Measurements from ENCODE around the gene PPARG.
"Not testable (repeated sequence)": the region's sequence is repeated elsewhere in the genome, so short reads cannot be mapped to it uniquely, and the experiment has no call there.

Gene PPARG

DNA sequence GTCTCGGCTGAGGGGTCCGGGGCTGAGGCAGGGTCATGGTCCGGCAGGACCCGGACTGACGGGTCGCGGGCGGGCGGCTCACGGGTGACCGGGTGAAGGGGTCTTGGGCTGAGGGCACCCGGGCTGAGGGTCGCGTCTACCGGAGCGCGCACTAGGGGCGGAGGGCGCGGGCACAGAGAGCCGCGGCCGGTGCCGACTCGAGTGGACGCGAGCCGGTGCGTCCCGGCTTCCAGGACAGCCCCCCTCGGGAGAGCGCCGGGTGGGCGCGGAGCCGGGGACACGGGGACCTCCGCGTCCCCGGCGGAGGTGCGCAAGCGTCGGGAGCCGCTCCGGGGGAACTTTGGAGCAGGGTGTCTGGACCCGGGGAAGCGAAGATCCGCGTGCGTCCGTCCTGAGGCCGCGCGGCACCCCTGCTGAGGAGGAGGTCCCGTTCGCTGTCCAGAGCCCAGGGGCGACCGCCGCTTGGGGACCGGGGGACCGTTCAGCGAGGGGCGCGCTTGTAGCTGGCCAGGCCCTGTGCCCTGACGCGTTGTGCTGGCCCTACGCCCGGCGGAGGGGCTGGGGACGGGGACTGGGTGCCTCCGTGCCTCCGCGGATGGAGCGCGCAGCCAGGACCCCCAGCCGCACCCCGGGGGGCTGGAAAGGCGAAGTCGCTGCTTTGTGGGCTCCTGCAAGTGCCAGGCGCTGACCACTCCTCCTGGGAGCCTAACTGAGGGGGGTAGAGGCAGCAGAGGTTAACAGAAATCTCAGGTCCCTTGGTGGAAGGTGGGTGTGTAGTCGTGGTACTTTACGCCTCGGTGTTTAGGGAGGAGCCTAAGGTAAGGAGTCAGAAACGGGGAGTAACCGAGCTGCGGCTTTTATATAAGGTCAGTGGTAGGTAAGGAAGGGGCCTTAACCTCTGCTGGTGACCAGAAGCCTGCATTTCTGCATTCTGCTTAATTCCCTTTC, at the start of gene PPARG:
Gene PPARG (plus strand): TSS at position 889 of the 948 bp plus-strand sequence. CDS start 90,642 bp downstream, outside the sequence.
- DNase-seq: no peak

DNA sequence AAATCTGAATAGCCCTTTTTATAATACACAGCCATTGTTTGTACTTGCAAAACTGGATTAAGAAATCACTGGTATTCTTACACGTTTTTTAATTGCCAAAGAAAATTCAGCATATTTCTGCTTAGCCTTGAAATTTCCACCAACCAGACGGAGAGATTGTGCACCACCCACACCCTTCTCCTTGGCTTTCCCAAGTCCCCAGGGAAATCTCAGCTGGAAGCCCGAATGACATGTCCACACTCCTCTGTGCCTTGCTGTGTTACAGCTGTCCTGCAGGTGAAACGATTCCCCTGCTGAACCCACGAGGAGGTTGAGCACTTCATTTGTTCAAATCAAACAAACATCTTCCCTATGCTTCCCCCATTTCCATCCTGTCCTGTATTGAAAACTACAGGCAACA, 49.6 kb upstream of the PPARG start:
- DNase-seq: no peak

DNA sequence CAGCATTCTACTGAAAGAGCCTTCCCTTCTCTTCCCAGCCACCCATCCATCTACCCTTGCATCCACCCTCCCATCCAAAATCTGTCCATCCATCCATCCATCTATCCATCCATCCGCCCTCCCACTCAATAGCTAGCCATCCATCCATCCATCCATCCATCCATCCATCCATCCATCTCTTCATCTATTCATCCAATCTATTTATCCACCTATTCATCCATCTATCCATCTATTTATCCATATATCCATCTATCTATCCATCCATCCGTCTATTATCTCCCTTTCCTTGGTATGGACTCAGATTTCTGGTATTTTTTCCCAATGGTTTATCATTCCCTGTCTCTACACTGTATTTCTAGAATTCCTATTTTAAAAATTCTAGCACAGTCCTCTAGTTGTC, 46.1 kb upstream of the PPARG start:
- DNase-seq: no peak

DNA sequence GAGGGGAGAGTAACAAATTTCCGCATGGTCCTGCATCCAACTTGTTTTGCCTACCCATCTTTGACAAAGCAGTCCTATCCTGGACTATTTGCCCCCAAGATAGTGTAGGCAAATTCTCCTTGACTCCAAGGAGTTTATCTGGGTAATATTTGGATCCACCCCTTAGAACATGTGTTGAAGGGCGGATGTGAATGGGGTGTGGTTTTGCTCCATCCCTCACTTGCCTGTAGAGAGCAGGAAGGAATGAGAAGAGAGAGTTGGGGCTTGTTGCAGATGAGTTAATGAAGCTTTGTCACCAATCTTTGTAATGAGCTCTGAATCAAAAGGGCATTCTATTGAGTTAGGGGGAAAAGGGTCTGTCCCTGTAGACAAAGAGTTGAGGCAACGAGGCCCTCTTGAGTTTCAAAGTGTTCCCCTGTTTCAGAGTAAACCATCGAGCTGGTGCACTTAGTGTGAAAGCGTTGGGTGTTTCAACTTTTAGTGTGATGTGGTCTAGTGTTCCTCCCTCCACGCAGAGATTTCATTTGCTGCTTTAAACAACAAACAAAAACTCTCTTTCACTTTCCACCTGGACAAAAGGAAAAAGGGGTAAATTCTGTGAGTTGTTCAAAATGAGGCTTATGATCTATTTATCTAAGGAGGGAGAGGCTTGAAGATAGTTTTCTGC, 42.2 kb upstream of the PPARG start:
- DNase-seq: no peak

DNA sequence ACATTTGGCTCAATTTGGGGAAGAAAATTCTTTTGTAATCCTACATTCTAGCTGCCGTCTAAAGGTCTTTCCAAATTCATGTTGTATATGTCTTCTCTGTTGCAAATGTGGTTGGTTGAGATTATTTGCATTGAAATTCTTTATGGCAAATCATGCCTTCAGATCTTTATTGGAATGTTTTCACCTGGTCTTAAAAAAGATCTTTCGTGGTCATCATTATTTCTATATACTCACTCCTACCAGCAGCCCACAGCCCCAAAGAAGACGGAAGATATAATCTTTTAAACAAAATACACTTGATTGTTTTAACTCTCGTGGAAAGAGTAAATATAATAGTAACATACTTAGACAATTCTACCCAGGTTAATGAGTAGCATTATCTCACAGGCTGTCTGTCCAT, 41.5 kb upstream of the PPARG start:
- DNase-seq: no peak

DNA sequence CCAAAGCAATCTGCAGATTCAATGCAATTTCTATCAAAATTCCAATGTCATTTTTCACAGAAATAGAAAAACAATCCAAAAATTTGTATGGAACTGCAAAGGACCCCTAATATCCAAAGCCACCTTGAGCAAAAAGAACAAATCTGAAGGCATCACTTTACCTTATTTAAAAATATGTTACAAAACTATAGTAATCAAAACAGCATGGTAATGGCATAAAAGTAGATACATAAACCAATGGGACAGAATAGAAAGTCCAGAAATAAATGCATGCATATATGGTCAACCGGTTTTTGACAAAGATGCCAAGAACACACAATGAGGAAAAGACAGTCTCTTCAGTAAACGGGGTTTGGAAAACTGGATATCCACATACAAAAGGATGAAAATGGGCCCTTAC, 39.4 kb upstream of the PPARG start:
- DNase-seq: no peak

DNA sequence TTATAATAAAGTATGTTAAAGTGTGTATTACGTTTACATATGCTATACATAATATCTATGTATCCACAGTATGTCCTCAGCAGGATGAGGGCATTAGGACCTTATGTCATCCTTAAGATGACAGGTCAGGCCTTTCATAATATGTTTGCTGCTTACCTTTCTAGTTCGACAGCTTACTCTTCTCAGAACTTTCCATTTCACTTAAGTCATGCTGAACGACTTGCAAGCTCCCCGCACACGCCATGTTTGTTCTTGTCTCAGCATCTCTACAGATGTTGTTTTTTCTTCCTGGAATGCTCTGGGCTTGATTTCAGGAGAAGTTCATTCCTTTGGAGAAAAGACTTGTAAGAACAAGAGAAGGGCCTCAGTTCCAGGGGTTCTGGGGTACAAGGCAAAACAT, 36.0 kb upstream of the PPARG start:
- no peak for DNase-seq

DNA sequence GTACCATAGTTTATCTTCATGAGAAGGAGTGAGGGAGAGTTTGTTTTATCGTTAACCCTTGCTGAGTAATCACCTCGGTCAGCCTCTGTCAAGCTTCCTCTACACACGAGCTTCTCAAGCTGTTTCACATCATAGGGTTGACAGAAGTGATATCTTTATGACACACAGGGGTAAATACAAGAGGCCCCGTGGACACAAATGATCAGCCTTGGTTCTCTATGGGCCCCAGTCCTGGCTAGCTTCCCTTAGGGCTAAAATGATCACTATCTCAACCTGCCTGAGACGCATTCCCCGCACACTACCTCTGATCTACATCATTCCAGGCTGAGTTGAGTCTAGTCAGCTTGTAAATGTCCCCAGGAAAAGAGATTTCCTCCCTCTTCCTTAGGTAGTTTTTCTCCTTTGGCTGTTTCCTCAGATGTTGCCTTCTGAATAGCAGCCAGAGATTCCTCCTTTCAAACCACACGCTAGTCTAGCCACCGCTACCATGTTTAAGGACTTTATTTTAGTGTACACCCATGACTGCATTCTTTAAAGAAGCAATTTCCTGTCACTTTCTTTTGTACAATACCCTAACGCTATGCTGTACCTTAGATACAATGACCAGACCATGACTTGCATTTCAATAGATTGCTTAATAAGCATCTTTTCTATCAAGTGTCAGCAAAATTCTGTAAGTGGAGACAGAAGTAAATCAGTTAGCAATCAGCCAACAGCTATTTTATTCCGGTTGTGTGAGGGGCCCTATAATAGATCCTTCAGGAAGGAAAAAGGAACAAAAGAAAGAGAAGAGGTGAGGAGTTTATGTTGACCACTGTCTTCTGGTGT, 35.1 kb upstream of the PPARG start:
- DNase-seq: no peak

DNA sequence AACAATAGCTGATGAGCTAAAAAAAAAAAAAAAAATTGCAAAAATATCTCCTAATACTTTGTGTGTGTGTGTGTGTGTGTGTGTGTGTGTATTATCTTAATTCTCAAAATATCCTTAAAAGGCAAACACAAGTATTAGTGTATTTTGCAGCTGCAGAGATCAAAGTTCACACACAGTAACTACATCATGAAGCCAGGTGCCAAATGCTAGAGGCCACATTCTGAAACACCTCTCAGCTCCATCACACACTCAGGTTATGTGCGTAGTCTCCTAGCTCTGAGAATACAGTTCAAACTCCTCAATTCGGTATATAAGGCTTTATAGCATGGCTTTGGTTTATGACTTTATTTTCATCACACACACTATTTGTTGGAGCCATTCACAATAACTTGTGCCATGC, 33.5 kb upstream of the PPARG start:
- no peak for DNase-seq

DNA sequence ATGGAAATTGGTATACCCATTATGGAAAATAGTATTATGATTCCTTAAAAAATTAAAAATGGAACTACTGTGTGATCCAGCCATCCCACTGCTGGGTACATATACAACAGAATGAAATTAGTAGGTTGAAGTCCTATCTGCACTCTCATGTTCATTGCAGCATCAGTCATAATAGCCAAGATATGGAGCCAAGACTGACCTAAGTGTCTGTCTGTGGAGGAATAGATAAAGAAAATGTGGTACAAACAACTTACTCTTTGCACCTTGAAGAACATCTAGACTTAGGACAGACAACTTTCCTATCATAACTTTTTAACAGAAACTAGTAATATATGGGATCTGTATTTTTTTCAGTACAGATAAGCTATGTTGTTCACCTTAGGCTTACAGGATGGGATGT, 30.0 kb upstream of the PPARG start:
- no peak for DNase-seq

DNA sequence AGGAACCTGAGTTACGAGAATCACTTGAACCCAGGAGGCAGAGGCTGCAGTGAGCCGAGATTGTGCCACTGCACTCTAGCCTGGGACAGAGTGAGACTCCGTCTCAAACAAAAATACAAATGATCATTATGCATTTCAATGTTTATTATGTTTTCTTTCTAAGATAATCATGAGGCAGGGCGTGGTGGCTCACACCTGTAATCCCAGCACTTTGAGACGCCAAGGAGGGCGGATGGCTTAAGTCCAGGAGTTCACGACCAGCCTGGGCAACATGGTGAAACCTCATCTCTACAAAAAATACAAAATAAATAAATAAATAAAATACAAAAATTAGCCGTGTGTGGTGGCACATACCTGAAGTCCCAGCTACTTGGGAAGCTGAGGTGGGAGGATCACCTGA, 26.7 kb upstream of the PPARG start:
- not testable (repeated sequence) for DNase-seq

DNA sequence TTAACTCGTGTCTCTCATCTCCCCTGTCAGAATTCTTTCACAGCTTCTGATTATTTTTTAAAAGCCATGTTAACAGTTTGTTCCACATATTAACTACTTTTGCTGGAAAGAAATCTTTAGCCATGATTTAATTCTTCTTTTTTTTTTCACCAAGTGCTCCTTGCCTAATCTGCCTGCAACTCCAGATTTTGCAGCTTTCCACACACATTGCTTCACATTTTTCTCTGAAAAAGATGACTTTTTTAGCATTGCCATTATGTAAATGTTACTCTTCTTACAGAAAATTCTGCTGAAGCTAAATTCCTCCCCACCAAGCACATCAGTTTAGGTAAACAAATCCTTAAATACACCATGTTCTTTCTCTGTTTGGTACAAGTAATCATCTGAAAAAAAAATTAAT, 23.4 kb upstream of the PPARG start:
- DNase-seq: no peak

DNA sequence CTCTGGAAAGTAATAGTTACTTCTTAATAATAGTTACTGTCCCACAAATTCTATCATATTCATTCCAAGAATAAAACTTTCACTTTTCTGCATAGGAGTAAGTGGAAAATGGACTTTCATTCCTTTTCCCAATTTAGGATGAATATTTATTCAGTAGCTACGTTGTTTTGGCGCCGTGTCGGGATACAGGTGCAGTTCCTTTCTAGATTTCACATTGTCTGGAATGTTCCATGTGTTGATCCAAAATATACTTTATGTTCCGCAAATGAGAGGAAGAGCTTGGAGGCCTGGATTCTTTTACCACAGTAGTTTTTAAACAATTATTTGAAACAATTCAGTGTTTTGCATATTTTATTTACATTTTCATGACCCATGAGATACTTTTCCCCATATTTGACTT, 22.8 kb upstream of the PPARG start:
- DNase-seq: no peak

DNA sequence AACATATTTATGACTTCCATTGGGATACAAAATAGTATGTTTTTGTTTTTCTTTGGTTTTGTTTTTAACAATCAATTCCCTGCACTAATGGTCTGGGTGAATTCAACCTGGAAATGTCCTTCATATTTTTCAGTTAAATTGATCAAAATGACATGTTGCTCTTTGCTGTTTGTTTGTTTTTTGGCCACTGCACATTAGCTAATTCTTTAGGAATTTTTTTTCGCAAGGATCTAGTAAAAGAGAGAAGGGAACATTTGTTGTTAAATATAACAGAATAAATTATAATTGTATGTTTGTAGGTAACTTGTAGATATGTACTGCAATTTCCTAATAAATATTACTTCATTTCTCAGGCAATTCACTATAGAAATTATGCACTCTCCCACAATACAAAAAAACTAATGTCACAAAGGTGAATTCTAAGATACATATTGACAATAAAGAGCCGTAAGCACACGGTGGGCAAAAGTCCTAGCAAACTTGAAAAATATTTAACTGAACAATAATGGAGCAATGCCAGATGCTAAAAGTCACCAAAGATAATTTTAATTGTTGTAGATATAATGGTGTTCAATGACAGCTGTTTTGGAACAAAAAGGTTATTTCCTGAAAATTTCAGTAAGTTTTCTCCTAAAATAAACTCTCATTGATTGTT, 21.4 kb upstream of the PPARG start:
- no peak for DNase-seq

DNA sequence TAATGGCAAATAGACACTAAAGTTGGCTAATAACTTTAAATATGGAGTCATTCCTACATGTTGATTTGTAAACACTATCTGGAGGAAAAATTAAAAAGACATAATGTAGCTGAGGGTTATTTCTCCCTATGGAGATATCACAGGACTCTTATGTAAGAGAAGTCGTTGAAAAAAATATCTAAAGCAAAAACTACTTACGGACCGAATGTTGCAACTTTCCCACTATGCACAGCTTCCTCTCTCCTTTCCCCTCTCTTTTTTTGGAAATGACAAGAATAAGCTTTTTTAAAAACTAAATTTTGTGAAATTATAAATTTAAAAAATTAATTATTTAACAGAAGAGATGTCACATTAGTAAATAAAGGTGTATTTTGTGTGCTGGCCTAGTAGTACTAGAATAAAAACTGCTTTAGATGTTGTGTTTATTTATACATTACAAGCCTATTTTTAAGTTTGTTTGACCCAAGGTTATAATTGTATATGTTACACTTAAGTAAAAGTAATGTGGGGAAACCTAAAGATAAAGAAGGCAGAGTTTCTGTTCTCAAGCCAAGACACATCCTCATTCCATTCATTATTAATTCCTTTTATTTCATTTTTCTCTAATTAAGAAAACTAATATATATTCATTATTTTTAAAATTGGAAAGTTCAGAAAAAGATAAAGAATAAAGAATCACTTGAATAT, 20.7 kb upstream of the PPARG start:
- DNase-seq: no peak

DNA sequence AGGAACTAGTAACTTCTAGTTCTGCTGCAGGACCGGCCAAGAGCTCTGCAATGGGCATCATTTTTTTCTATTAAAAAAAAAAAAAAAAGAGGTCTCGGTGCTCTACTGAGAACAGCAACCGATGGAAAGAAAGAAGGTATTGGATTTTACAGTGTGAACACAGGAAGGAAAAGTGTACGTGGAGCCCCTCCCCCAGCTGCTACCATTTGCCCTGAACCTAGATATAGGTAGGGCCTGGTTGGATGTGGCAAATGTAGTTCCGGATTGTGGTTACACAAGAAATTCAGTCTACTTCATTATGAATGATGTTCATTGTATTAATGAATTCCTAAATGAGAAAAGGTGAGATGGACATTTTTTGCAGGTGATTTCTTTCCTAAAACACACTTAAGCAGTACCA, 17.9 kb upstream of the PPARG start:
- no peak for DNase-seq

DNA sequence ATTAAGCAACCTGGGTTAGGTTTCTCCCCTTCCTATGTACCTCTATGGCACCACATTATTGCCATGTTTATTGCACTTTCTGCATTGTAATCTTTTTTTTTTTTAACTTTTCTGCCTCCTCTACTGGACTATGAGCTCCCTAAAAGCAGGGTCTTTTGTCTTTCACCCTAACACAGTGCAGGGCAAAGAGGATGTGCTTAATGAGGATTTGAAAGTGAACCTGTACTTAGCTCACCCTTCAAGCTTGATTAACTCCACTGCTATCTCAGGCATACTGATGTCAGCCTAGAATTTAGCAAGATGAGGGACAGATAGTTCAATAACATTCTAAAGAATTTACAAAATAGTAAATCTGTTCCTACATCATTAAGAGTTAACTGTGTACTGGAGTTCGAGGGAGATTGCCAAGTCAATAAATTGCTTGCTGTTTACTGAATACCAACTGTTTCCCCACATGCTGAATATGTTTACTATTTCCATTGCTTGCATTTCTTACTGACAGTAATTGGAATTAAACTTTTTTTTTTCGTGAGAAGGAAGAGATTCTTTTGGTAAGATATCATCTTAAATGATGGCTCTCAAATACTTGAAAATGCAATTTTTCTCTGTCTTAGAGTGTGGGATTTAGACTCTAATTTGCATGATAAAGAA, 15.7 kb upstream of the PPARG start:
- DNase-seq: no peak

DNA sequence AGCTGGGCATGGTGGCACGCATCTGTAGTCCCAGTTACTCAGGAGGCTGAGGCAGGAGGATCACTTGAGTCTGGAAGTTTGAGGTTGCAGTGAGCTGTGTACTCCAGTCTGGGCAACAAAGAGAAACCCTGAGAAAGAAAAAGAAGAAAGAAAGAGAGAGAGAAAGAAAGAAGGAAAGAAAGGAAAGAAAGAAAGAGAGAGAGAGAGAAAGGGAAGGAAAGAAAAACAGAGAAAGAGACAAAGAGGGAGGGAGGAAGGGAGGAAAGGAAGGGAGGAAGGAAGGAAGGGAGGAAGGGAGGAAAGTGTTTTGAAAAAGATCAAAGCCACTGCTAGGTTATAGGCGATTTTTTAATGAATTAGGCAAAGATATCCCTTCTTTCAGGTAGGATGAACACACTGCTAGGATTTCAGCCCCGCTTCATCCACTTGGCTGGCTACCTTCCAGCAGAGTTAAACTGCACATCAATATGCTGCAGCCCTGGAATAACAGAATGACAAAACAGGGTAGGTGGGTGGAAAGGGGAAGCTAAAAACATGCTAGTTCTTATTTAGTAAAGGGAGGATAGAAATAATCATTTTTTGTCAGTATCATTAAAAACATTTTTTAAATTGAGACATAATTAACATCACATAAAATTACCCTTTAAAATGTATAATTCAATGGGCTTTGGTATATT, 12.8 kb upstream of the PPARG start:
- DNase-seq: no peak

DNA sequence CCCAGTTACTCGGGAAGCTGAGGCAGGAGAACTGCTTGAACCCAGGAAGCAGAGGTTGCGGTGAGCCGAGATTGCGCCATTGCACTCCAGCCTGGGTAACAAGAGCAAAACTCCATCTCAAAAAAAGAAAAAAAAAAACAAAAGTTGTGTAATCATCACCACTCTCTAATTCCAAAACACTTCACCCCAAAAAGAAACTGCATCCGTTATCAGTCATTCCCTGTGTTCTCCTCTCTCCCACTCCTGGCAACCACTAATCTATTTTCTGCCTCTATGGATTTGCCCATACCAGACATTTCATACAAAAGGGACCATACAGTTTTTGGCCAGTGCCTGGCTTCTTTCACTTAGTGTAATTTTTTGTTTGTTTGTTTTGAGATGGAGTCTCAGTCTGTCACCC, 12.0 kb upstream of the PPARG start:
- DNase-seq: not testable (repeated sequence)

DNA sequence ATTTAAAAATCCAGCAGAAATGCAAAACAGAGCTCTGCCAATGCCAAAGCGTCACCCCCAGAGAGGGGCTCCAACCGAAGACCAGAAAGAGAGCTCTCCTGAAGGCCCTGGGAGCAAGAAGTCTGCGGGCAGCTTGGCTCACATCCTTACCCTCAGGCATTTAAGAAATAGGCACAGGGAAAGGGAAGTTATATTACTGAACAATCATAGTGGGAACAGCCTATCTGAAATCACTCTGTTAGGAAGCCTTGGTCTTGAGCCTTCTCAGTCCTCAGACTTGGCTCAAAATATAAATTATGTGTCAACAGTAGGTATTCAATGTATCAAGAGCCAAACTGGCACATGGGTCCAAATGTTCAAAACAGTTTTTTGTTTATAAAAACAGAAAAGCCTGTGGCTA, 10.3 kb upstream of the PPARG start:
- DNase-seq: no peak

All from NCI-H2029 treated with DMSO at 0.1 percent for 48 hours (cell line).